Measurements from ENCODE around the gene C16orf78.

GRCh38 chr16:49411121-49411970 lies 37.7 kb downstream of the C16orf78 start:
- TF ChIP-seq CTCF (IDR thresholded peaks at IDR 0.05; ENCODE audit: low read depth, low read length) (no peak), POLR2A (IDR thresholded peaks at IDR 0.05; ENCODE audit: extremely low read depth, insufficient read length) (no peak), MYC (IDR thresholded peaks at IDR 0.05; ENCODE audit: low read depth, low read length) (no peak), MAX (IDR thresholded peaks at IDR 0.05; ENCODE audit: low read depth, low read length) (no peak)
